ENCODE measurements around the gene DHX8.

DHX8 gene

DNA sequence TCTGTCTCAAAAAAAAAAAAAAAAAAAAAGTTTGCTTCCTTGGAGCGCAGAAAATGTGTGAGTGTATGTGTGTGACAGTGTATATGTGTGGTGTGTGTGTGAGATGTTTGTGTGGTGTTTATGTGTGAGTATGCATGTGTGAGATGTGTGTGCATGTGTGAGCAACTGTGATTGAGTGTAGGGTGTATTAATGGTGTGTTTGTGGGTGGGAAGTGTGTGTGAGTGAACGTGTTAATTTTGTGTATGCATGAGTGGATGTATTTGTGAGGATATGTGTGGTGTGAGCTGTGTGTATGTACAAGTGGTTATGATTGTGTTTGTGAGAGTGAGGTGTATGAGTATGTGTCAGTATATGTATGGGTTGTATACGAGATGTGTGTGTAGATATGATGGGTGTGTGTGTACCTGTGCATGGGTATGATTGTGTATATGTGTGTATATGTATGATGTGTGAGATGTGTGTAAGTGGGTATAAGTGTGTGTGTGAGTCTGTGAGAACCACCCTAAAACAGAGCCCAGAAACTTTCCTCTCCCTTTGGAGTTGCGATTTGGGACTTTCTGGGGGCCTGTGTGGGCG lies 84.8 kb downstream of the DHX8 start:
- no peaks in the 10 kb centered on the region for H4K20me1 ChIP-seq (ENCODE audit: low read depth, low read length)
- H3F3A ChIP-seq (ENCODE audit: insufficient read depth), result no peaks in the 10 kb centered on the region
- H3K36me3 ChIP-seq (ENCODE audit: low read length), result no peaks in the 10 kb centered on the region
- H3K4me2 ChIP-seq (ENCODE audit: low read depth, low read length, poor library complexity, severe bottlenecking), result no peak overlapping the region
- H2AFZ ChIP-seq (ENCODE audit: low read depth, low read length, severe bottlenecking), result no peak overlapping the region
- TF ChIP-seq EZH2phosphoT487 (conservative IDR thresholded peaks at IDR 0.05; ENCODE audit: low read length), result no peak
- TF ChIP-seq, protein P1, sequence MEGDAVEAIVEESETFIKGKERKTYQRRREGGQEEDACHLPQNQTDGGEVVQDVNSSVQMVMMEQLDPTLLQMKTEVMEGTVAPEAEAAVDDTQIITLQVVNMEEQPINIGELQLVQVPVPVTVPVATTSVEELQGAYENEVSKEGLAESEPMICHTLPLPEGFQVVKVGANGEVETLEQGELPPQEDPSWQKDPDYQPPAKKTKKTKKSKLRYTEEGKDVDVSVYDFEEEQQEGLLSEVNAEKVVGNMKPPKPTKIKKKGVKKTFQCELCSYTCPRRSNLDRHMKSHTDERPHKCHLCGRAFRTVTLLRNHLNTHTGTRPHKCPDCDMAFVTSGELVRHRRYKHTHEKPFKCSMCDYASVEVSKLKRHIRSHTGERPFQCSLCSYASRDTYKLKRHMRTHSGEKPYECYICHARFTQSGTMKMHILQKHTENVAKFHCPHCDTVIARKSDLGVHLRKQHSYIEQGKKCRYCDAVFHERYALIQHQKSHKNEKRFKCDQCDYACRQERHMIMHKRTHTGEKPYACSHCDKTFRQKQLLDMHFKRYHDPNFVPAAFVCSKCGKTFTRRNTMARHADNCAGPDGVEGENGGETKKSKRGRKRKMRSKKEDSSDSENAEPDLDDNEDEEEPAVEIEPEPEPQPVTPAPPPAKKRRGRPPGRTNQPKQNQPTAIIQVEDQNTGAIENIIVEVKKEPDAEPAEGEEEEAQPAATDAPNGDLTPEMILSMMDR (IDR thresholded peaks at IDR 0.05; ENCODE audit: insufficient read depth, low read length, poor library complexity, severe bottlenecking), result no peak
- H3K27ac ChIP-seq (ENCODE audit: low read depth, low read length), result no peak overlapping the region
- H3K4me3 ChIP-seq (ENCODE audit: insufficient read depth, low read length, poor library complexity, severe bottlenecking), result no peak overlapping the region
- H3K9me3 ChIP-seq (ENCODE audit: insufficient read depth, low read length), result no peaks in the 10 kb centered on the region
- H3K27me3 ChIP-seq (ENCODE audit: low read length), result no peaks in the 10 kb centered on the region
- no peak overlapping the region for H3K9ac ChIP-seq (ENCODE audit: low read length)
- no peaks in the 10 kb centered on the region for H3K9me2 ChIP-seq (replicated peaks; ENCODE audit: insufficient read depth, low read length)
- no peaks in the 10 kb centered on the region for H3K79me2 ChIP-seq (ENCODE audit: insufficient read depth, low read length)

DNA sequence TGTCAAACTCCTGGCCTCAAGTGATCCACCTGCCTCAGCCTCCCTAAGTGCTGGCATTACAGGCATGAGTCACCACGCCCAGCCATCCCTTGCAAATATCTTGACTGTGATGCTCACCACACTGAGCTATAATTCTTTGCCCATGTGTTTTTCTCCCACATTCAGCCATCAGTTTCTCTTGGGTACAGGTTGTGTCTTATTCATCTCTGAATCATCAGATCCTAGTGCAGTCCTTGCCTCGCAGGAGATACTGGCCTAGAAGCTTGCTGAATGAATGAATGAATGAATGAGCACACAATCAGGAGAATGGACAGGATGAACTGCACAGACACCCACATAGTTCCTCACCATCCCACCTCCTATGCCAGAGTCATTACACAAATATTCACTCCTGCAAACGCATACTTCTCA lies 86.7 kb downstream of the DHX8 start:
- Histone ChIP-seq H3K79me2 (ENCODE audit: insufficient read depth, low read length) (no peaks in the 10 kb centered on the region), H3K9me2 (replicated peaks; ENCODE audit: insufficient read depth, low read length) (no peaks in the 10 kb centered on the region), H3K4me3 (ENCODE audit: insufficient read depth, low read length, poor library complexity, severe bottlenecking) (no peak overlapping the region), H3K36me3 (ENCODE audit: low read length) (no peaks in the 10 kb centered on the region), H3F3A (ENCODE audit: insufficient read depth) (no peaks in the 10 kb centered on the region), H3K27ac (ENCODE audit: low read depth, low read length) (no peak overlapping the region), H3K4me2 (ENCODE audit: low read depth, low read length, poor library complexity, severe bottlenecking) (no peak overlapping the region), H3K9ac (ENCODE audit: low read length) (no peak overlapping the region), H3K27me3 (ENCODE audit: low read length) (no peaks in the 10 kb centered on the region), H3K9me3 (ENCODE audit: insufficient read depth, low read length) (no peaks in the 10 kb centered on the region), H4K20me1 (ENCODE audit: low read depth, low read length) (no peaks in the 10 kb centered on the region), H2AFZ (ENCODE audit: low read depth, low read length, severe bottlenecking) (no peak overlapping the region)
- TF ChIP-seq, protein P1 (IDR thresholded peaks at IDR 0.05; ENCODE audit: insufficient read depth, low read length, poor library complexity, severe bottlenecking), result no peak
- no peak for TF ChIP-seq EZH2phosphoT487 (conservative IDR thresholded peaks at IDR 0.05; ENCODE audit: low read length)

DNA sequence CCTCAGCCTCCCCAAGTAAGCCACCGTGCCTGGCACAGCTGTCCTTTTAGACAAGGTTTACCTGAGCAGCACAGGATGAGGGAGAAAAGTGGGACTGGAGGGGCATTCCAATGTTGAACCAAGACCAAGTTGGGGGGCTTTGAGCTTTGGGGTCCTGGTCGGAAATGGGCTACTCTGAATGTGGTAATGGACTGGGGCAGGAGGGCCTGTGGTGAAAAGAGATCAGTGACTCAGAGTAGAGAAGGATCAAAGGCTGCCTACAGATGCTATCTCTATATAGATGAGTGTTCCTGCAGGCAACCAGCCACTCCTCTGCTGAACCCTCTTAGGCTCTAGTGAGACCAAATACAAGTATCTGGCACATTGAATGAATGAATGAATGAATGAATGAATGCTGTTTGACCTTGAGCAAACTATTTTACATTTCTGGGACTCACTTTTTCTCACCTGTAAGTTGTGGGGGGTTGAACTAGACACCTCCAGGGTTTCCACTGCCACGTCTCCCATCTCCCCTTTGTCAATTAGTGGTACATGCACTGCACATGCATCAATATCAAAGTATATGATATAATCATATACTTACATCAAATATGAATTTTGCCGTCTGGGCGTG lies 88.7 kb downstream of the DHX8 start:
- Histone ChIP-seq H3K4me2 (ENCODE audit: low read depth, low read length, poor library complexity, severe bottlenecking) (no peak overlapping the region), H3K9ac (ENCODE audit: low read length) (no peak overlapping the region), H4K20me1 (ENCODE audit: low read depth, low read length) (no peaks in the 10 kb centered on the region), H3K79me2 (ENCODE audit: insufficient read depth, low read length) (no peaks in the 10 kb centered on the region), H3K4me3 (ENCODE audit: insufficient read depth, low read length, poor library complexity, severe bottlenecking) (no peak overlapping the region), H3K36me3 (ENCODE audit: low read length) (no peaks in the 10 kb centered on the region), H3K9me2 (replicated peaks; ENCODE audit: insufficient read depth, low read length) (no peaks in the 10 kb centered on the region), H2AFZ (ENCODE audit: low read depth, low read length, severe bottlenecking) (no peak overlapping the region), H3K27ac (ENCODE audit: low read depth, low read length) (no peak overlapping the region), H3F3A (ENCODE audit: insufficient read depth) (no peaks in the 10 kb centered on the region), H3K9me3 (ENCODE audit: insufficient read depth, low read length) (no peaks in the 10 kb centered on the region), H3K27me3 (ENCODE audit: low read length) (no peaks in the 10 kb centered on the region)
- TF ChIP-seq EZH2phosphoT487 (conservative IDR thresholded peaks at IDR 0.05; ENCODE audit: low read length), result no peak
- TF ChIP-seq, protein P1 (IDR thresholded peaks at IDR 0.05; ENCODE audit: insufficient read depth, low read length, poor library complexity, severe bottlenecking), result no peak
